Stimulated activated CD8-positive, alpha-beta memory T cell treated with anti-CD3 and anti-CD28 coated beads, Interleukin-12 subunit alpha, Interleukin-12 subunit beta, amount 100 ng/mL, for 4 hours (primary cell): ENCODE data around the gene PARP3.
"Not testable (repeated sequence)": the region's sequence is repeated elsewhere in the genome, so short reads cannot be mapped to it uniquely, and the experiment has no call there.

Experiments
- DNase-seq: peaks from one replicate; pipeline ENCODE4 v3.0.0-alpha.2; 2020; ENCODE audit warnings: low read depth

PARP3 gene

GRCh38 chr3:51941798-51942602 lies at the start of gene PARP3, which contains the start of gene RRP9:
TSS of gene PARP3 (plus strand) at chr3:51942363. CDS start at chr3:51943356, 993 bp downstream.
TSS of gene RRP9 (minus strand) at chr3:51941904. CDS start at chr3:51941867, 37 bp downstream.
- DNase-seq, result peak; percentile 99

- no peak for DNase-seq
Measured at GRCh38 chr3:51894391-51894790, 47.8 kb upstream of the PARP3 start.

GRCh38 chr3:51894939-51895338 lies 47.2 kb upstream of the PARP3 start:
- DNase-seq, result no peak

DNA sequence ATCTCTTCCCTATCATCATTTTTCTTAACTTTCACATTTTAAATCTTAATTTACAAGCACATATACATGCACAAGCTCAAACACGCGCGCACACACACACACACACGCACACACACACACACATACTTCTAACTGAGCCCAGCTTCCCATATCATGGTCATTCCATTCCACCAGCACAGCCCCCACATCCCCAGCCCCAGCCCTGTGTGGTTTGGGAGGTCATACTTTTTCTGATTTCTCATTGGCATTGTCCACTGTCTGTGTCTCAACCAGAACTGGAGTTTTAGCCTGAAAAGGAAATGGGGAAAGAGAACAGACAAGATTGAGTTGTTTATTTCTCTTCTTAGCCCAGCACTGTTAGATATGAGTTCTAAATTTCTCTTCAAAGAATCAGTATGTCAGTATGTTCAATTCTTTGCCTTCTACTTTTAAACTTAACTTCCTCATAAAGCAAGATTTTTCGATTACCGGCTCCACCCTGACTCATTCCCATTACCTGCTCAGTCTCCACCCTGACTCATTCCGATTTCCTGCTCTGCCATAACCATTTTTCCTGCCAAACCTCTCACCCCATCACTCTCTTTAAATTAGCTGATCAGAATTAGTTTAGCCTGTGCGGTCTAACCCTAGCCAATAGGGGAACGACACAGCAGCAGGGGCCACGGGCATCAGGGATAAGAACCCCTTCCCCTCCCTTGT lies 45.4 kb upstream of the PARP3 start:
- no peak for DNase-seq

GRCh38 chr3:51897391-51897790 lies 44.8 kb upstream of the PARP3 start:
- DNase-seq, result no peak

DNA sequence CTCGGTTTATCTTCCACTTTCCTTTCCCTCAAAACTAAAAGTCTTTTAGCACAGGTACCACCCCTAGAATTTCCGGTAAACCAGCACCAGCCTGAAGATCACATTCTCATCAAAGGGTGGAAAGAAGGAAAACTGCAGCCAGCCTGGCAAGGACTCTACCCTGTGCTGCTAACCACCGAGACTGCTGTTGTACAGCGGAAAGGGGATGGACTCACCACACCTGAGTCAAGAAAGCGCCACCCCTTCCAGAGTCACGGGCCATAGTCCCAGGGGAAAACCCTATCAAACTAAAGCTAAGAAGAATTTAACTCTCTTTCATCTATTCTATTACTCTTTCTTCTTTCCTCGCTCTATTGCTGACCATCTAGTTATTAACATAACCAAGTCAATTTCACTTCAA lies 42.1 kb upstream of the PARP3 start:
- not testable (repeated sequence) for DNase-seq

DNA sequence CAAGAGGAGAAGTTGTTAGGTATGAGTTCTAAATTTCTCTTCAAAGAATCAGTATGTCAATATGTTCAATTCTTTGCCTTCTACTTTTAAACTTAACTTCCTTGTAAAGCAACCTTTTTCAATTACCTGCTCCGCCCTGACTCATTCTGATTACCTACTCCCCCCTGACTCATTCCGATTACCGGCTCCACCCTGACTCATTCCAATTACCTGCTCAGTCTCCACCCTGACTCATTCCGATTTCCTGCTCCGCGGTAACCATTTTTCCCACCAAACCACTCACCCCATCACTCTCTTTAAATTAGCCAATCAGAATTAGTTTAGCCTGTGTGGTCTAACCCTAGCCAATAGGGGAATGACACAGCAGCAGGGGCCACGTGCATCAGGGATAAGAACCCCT lies 39.8 kb upstream of the PARP3 start:
- not testable (repeated sequence) for DNase-seq

GRCh38 chr3:51904034-51904823 lies 37.9 kb upstream of the PARP3 start:
- no peak for DNase-seq

DNA sequence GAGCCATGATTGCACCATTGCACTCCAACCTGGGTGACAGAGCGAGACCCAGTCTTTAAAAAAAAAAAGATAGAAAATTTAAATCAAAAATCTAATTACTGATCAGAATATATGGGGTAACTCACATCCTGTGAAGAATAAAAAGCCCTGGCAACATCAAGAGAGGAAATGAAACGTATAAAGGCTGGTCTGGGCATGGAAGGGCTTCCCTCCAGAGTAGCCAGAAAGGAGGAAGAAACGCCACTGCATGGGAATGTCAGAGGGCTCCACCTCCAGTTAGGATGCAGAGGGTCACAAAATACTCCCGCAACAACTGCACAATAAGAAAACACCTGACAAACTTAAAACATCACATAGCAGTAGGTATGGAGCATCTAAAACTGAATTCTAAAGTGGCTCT lies 34.1 kb upstream of the PARP3 start:
- DNase-seq, result no peak

DNA sequence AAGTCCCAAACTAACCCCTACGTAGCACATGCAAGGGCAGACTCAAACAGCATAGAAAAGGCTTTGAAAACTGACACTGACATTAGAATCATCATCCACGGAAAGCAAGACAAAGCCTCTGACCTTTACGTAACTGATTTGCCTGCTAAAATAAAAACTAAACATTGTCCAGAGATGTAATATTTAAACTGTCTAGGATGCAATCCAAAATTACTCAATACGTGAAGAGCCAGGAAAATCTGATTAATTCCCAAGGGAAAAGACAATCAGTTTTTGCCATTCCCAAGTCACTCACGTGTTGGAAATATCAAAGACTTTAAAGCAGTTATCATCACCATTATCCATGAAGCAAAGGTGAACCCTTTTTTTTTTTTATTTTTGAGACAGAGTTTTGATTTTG lies 25.7 kb upstream of the PARP3 start:
- no peak for DNase-seq

DNA sequence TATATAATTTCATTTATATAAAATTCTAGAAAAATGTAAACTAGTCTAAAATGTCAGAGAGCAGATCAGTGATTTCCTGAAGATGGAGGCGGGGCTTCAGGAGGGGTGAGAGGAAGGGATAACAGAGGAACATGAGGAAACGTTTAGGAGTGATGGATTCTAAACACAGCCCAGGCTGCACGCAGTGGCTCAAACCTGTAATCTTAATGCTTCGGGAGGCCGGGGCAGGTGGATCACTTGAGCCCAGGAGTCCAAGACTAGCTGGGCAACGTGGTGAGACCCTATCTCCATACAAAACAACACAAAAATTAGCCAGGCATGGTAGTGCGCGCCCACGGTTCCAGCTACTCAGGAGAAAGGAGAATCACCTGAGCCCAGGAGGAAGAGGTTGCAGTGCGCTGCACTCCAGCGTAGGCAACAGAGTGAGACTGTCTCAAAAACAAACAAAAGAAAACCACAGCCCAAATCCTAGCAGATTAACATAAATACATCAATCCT lies 21.0 kb upstream of the PARP3 start:
- DNase-seq, result no peak

- no peak for DNase-seq
Measured at GRCh38 chr3:51927061-51927977, 14.8 kb upstream of the PARP3 start.

DNA sequence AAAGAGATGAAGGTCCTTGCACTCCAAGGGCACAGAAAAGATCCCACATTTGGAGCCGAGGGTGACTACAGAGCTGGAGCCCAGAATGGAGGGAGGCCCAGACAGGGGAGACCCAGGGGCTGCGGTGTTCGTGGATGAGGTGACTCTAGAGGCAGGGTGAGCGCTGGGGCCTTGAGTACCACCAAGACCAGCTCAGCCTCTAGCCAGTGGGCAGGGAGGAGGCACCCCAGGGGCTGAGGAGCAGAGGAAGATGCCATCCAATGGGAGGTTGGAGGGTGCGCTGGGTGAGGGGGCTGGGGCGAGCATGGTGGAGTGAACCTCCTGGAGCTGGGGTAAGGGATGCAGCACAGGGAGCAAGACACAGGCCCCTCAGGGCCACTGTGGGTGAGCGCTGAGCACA lies 13.7 kb upstream of the PARP3 start:
- DNase-seq, result no peak

- DNase-seq, result not testable (repeated sequence)
Measured at GRCh38 chr3:51928981-51929380, 13.2 kb upstream of the PARP3 start.

GRCh38 chr3:51929420-51930003 lies 12.7 kb upstream of the PARP3 start:
- DNase-seq, result no peak

DNA sequence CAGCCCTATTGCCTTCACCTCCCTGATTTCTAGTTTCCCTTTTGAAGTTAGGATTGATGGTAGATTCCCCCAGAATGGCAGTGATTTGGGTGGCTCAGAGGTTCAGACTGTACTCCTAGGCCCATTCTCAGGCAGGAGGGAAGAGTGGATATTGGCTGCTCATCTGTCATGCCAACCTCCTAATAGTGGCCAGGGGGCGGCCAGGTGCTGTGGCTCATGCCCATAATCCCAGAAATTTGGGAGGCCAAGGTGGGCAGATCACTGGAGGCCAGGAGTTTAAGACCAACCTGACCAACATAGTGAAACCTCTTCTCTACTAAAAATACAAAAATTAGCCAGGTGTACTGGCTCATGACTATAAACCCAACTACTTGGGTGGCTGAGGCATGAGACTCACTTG lies 11.7 kb upstream of the PARP3 start:
- DNase-seq, result no peak

DNA sequence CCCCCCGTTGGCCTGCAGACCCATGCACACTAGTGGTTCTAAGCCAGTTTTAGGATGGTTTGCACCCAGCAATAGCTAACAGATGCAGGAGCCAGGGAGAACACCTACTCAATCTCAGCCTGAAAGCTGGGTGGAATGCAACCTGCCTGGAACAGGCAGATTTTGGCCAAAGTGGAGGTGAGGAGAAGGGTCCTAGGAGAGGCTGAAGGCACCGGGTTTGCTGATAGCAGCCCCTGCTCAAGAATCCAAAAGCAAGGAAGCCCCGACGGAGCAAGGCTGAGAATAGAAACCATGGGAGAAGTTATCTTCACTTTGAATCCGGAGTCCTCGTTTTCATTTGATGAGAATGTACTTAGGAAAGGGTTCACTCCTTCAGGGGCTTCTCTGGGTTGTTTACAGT lies 10.4 kb upstream of the PARP3 start:
- no peak for DNase-seq

- no peak for DNase-seq
Measured at GRCh38 chr3:51932471-51933370, 9.4 kb upstream of the PARP3 start.

DNA sequence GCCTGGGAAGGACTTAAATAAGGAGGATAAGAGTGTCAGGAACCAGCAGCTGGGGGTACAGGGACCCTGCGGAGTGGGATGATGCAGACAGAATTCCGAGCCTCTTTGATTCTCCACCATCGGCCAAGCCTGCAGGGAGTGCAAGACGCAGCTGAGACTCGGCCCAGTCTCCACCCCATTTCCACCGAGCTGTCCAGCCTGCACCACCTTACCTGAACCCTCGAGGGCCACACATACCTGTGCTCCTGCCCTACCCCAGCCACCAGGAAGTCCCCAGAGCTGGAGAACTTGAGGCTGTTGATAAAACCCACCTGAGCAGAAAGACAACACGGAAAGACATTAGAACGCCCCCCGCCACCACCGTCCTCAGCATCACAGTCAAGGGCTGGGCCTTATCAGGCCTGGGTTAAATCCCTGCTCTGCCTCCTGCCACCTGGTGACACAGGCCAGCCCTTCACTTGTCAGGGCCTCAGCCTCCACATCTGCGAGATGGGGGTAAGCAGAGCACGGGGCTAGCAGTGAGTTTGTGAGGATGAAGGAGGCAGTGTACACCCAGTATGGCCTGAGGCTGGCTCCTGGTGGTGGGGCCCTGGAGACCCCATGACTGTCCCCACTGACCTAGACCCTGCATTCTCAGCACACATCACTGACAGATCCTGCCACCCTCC lies 8.6 kb upstream of the PARP3 start:
- DNase-seq, result no peak
